SK-N-SH (cell line): ENCODE results near the gene TUT7.

Source experiments
- CTCF ChIP-seq: fragments of 200-600 bp; sonication (generic); IDR thresholded peaks from 2 replicates; pipeline ENCODE4 v1.6.1; 2017; ENCODE audit warnings: antibody characterized with exemption, mild to moderate bottlenecking, moderate library complexity
- ELF1 ChIP-seq: IDR thresholded peaks from 2 replicates; pipeline ENCODE4 v1.4.0; 2012
- EP300 ChIP-seq, 2 experiments: IDR thresholded peaks; 2 replicates each; pipeline versions ENCODE4 v1.4.0 to v1.6.1; 2012; ENCODE audit warnings: borderline replicate concordance in 1 of 2, low read depth in 1 of 2, low read length in 1 of 2
- GABPA ChIP-seq: IDR thresholded peaks from 2 replicates; pipeline ENCODE4 v1.4.0; 2012; ENCODE audit warnings: low read depth, mild to moderate bottlenecking
- MAX ChIP-seq: IDR thresholded peaks from 2 replicates; pipeline ENCODE4 v1.4.0; 2012; ENCODE audit warnings: low read depth
- MEF2A ChIP-seq: IDR thresholded peaks from 2 replicates; pipeline ENCODE4 v1.4.0; 2012; ENCODE audit warnings: low read depth, borderline replicate concordance
- POLR2AphosphoS5 ChIP-seq: IDR thresholded peaks from 2 replicates; pipeline ENCODE4 v1.6.1; 2012; ENCODE audit warnings: low read depth, low read length
- REST ChIP-seq: IDR thresholded peaks from 2 replicates; pipeline ENCODE4 v1.6.1; 2012; ENCODE audit warnings: mild to moderate bottlenecking, low read depth, low read length, moderate library complexity
- TCF12 ChIP-seq: IDR thresholded peaks from 2 replicates; pipeline ENCODE4 v1.4.0; 2012
- YY1 ChIP-seq: IDR thresholded peaks from 2 replicates; pipeline ENCODE4 v1.4.0; 2012; ENCODE audit warnings: low read depth, mild to moderate bottlenecking

GRCh38 chr9:86396412-86396811 lies 42.2 kb upstream of the TUT7 start:
- no peak for TF ChIP-seq CTCF
- no peak for TF ChIP-seq YY1
- TF ChIP-seq MEF2A = no peak
- TF ChIP-seq POLR2AphosphoS5 = no peak
- no peak for TF ChIP-seq REST
- TF ChIP-seq ELF1 = no peak
- no peak for TF ChIP-seq GABPA
- no peak for TF ChIP-seq MAX
- no peak for TF ChIP-seq TCF12
- no peak for TF ChIP-seq EP300 (IDR thresholded peaks at IDR 0.05; ENCODE audit: borderline replicate concordance in 1 of 2, low read depth in 1 of 2, low read length in 1 of 2)
